Glutamatergic neuron (in vitro differentiated cells): ENCODE data around the gene HGF. TPM values are rescaled to one million over a fixed set of nuclear protein-coding genes. Genes with fewer than 3 reads are reported as not detected.

Source experiments
- DNase-seq: peaks from one replicate; pipeline ENCODE4 v3.0.0; 2022
- H3K27ac Mint-ChIP-seq: one replicate; pipeline ENCODE4 v1.8.0; 2020; ENCODE audit warnings: mild to moderate bottlenecking, mixed read lengths, inconsistent platforms; ENCODE audit not compliant: unreplicated experiment
- H3K27me3 Mint-ChIP-seq: one replicate; pipeline ENCODE4 v1.8.0; 2020; ENCODE audit warnings: mild to moderate bottlenecking, moderate library complexity, mixed read lengths, inconsistent platforms; ENCODE audit not compliant: unreplicated experiment
- H3K36me3 Mint-ChIP-seq: one replicate; pipeline ENCODE4 v1.8.0; 2020; ENCODE audit warnings: mild to moderate bottlenecking, mixed read lengths, inconsistent platforms; ENCODE audit not compliant: unreplicated experiment
- H3K4me1 Mint-ChIP-seq: one replicate; pipeline ENCODE4 v1.8.0; 2020; ENCODE audit warnings: mild to moderate bottlenecking, low read depth, mixed read lengths, inconsistent platforms; ENCODE audit not compliant: unreplicated experiment
- H3K4me3 Mint-ChIP-seq: one replicate; pipeline ENCODE4 v1.8.0; 2020; ENCODE audit warnings: mild to moderate bottlenecking, mixed read lengths, inconsistent platforms; ENCODE audit not compliant: unreplicated experiment
- H3K9me3 Mint-ChIP-seq: one replicate; pipeline ENCODE4 v1.8.0; 2020; ENCODE audit warnings: mild to moderate bottlenecking, moderate library complexity, mixed read lengths, inconsistent platforms; ENCODE audit not compliant: unreplicated experiment
- CTCF ChIP-seq: fragments of 200-600 bp; sonication (generic); IDR thresholded peaks from one replicate; pipeline ENCODE4 v1.5.0; 2021; ENCODE audit not compliant: partially characterized antibody, unreplicated experiment
- total RNA-seq: library from RNA; stranded (reverse); fragmentation: NEBNext Ultra II Directional; extraction: Animal tissue kit (Norgen Biotek cat#: 25700); gene quantifications from one replicate; pipeline ENCODE4 v1.2.1, GENCODE V29; 2021; ENCODE audit not compliant: unreplicated experiment

HGF gene
- total RNA-seq, 1 donor from 2014 or later: not detected

DNA sequence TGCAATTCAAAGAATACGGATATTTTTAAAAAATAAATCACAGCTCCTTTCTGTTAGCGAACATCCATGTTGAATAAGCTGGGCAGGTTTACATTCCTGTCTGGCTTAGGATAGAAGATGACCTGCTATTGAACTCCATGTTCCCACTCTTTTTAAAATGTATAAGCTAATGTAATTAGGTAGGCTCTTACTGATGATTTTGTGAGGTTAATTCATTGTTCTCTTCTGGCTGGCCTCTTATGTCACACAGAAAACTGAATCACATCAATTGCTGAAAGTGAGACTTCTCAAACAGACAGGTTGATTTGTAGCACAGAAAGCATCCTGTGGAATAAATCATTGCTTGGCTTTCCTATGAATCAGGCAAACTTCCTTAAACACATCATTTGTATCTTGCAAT, 24.2 kb downstream of the HGF start:
- H3K27me3 Mint-ChIP-seq: peaks cover 2% of the 10 kb centered on the region
- no peaks in the 10 kb centered on the region for H3K36me3 Mint-ChIP-seq
- H3K27ac Mint-ChIP-seq: no peak overlapping the region
- H3K9me3 Mint-ChIP-seq: peaks cover 1% of the 10 kb centered on the region
- no peak for TF ChIP-seq CTCF
- H3K4me1 Mint-ChIP-seq: no peaks in the 10 kb centered on the region
- no peak overlapping the region for H3K4me3 Mint-ChIP-seq
- DNase-seq: no peak

- H3K4me1 Mint-ChIP-seq: no peaks in the 10 kb centered on the region
- H3K9me3 Mint-ChIP-seq: peaks cover 1% of the 10 kb centered on the region
- H3K27me3 Mint-ChIP-seq: peaks cover 2% of the 10 kb centered on the region
- DNase-seq: no peak
- H3K27ac Mint-ChIP-seq: no peak overlapping the region
- no peak overlapping the region for H3K4me3 Mint-ChIP-seq
- TF ChIP-seq CTCF: no peak
- H3K36me3 Mint-ChIP-seq: no peaks in the 10 kb centered on the region
These were observed 25.5 kb downstream of the HGF start for GRCh38 chr7:81744389-81744788.

DNA sequence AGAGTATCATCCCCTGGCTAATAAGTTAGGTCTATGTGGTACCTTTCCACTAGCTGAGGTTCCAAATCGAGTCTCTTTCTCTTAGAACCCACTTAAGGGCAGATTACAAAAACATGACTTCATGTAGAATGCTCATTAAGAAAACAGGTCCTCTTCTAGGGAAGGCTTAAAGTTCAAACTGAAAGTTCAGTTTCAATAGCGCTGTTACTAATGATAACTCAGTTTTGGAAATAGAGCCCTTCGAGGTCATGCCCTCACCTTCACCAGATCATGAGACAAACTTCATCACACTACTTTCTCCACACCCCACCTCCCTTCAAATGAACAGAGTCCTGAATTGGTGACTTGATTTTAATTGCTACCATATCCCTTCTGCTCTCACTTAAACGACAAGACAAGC, 26.2 kb downstream of the HGF start:
- Mint-ChIP-seq H3K27me3 (peaks cover 2% of the 10 kb centered on the region), H3K27ac (no peak overlapping the region)
- no peak for TF ChIP-seq CTCF

DNA sequence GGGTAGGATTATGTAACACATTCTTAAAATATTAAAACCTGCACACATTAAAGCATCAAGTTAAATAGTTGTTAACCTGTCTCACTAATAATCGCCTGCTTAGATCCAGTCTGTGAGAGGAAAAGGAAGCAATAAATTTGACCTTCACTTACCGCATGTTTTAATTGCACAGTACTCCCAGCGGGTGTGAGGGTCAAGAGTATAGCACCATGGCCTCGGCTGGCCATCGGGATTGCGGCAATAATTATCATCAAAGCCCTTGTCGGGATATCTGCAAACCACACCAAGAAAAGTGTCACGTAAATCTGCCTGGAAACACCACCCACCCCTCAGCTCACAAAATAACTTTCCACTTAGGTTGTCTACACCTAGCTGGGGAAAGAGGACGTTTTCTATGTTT, 26.6 kb downstream of the HGF start:
- H3K4me3 Mint-ChIP-seq: no peak overlapping the region
- H3K36me3 Mint-ChIP-seq: no peaks in the 10 kb centered on the region
- peaks cover 1% of the 10 kb centered on the region for H3K9me3 Mint-ChIP-seq
- no peaks in the 10 kb centered on the region for H3K4me1 Mint-ChIP-seq
- peaks cover 2% of the 10 kb centered on the region for H3K27me3 Mint-ChIP-seq
- no peak for DNase-seq
- no peak for TF ChIP-seq CTCF
- no peak overlapping the region for H3K27ac Mint-ChIP-seq

More for the DNA sequence above, 26.2 kb downstream of the HGF start:
- H3K9me3 Mint-ChIP-seq: peaks cover 1% of the 10 kb centered on the region
- H3K4me3 Mint-ChIP-seq: no peak overlapping the region
- H3K36me3 Mint-ChIP-seq: no peaks in the 10 kb centered on the region
- no peaks in the 10 kb centered on the region for H3K4me1 Mint-ChIP-seq
- no peak for DNase-seq

DNA sequence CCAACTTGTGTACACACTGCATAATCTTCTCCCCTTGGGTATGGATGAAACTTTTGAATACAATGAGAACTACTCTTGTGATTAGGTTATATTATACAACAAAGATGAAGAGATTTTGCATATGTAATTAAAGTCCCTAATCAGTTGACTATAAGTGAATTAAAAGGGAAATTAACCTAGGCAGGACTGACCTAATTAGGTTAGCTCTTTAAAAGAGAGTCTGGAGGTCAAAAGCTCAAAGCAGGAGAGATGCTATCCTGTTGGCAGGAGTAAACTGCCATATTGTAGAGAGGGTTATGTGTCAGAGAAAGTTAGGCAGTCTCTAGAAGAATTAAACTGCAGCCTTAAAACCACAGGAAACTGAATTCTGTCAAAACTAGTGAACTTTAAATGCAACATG, 29.4 kb downstream of the HGF start:
- TF ChIP-seq CTCF: no peak
- H3K27me3 Mint-ChIP-seq: peaks cover 2% of the 10 kb centered on the region

More for the DNA sequence above, 29.4 kb downstream of the HGF start:
- no peak for DNase-seq
- Mint-ChIP-seq H3K36me3 (no peaks in the 10 kb centered on the region), H3K27ac (no peak overlapping the region), H3K9me3 (peaks cover 1% of the 10 kb centered on the region), H3K4me1 (no peaks in the 10 kb centered on the region), H3K4me3 (no peak overlapping the region)
